GM18867 (cell line): ENCODE data around the gene SLC16A12.

Source experiments
- ATAC-seq: cut with Tn5 transposase; IDR thresholded peaks from one replicate; pipeline ENCODE4 v1.9.1; 2021; ENCODE audit warnings: mild to moderate bottlenecking, moderate library complexity; ENCODE audit not compliant: unreplicated experiment

Gene SLC16A12

GRCh38 chr10:89515031-89515841 is 20.2 kb downstream of the SLC16A12 start:
- ATAC-seq = no peak

- no peak for ATAC-seq
Observed at GRCh38 chr10:89513206-89513605, 22.2 kb downstream of the SLC16A12 start.

- ATAC-seq = no peak
Observed at GRCh38 chr10:89505640-89506275, 29.6 kb downstream of the SLC16A12 start.

GRCh38 chr10:89504691-89505090 is 30.7 kb downstream of the SLC16A12 start:
- no peak for ATAC-seq

- no peak for ATAC-seq
Observed at GRCh38 chr10:89503652-89504370, 31.6 kb downstream of the SLC16A12 start.

- no peak for ATAC-seq
Observed at GRCh38 chr10:89503151-89503550, 32.2 kb downstream of the SLC16A12 start.

GRCh38 chr10:89502549-89502948 is 32.8 kb downstream of the SLC16A12 start:
- ATAC-seq = no peak

GRCh38 chr10:89494575-89494974 is 40.8 kb downstream of the SLC16A12 start:
- no peak for ATAC-seq

- no peak for ATAC-seq
Observed at GRCh38 chr10:89494068-89494467, 41.3 kb downstream of the SLC16A12 start.

GRCh38 chr10:89491932-89492331 is 43.5 kb downstream of the SLC16A12 start:
- ATAC-seq = no peak

- no peak for ATAC-seq
Observed at GRCh38 chr10:89490596-89491335, 44.6 kb downstream of the SLC16A12 start.

- ATAC-seq = no peak
Observed at GRCh38 chr10:89482256-89482655, 53.1 kb downstream of the SLC16A12 start.

- ATAC-seq = no peak
Observed at GRCh38 chr10:89481662-89482061, 53.7 kb downstream of the SLC16A12 start.

- ATAC-seq = no peak
Observed at GRCh38 chr10:89479771-89480446, 55.5 kb downstream of the SLC16A12 start.

- ATAC-seq = no peak
Observed at GRCh38 chr10:89478739-89479654, 56.4 kb downstream of the SLC16A12 start.

GRCh38 chr10:89478085-89478738 is 57.2 kb downstream of the SLC16A12 start:
- ATAC-seq = no peak

- no peak for ATAC-seq
Observed at GRCh38 chr10:89476150-89476549, 59.2 kb downstream of the SLC16A12 start.

GRCh38 chr10:89475591-89475998 is 59.8 kb downstream of the SLC16A12 start:
- no peak for ATAC-seq

- ATAC-seq = no peak
Observed at GRCh38 chr10:89475125-89475524, 60.3 kb downstream of the SLC16A12 start.
